Spinal cord (tissue), 10 donors: Measurements from ENCODE around the gene CFAP119. TPM values are rescaled to one million over a fixed set of nuclear protein-coding genes. Genes with fewer than 3 reads are reported as not detected.
A peak's percentile ranks its signal among the peaks of the same experiment; 100 is the strongest.

Experiments used
- DNase-seq, 6 donors: peaks; one replicate each; pipeline versions ENCODE4 v3.0.0 to v3.0.0-alpha.2; 2013 to 2015; ENCODE audit warnings: low spot score in 6 of 6, low read depth in 4 of 6
- H3K27ac ChIP-seq: one replicate; pipeline ENCODE4 v1.5.1; 2013; ENCODE audit warnings: low read depth, low read length, control low read depth
- H3K27me3 ChIP-seq: one replicate; pipeline ENCODE4 v1.6.1; 2013; ENCODE audit warnings: low read length; ENCODE audit not compliant: control insufficient read depth, insufficient read depth
- H3K36me3 ChIP-seq: one replicate; pipeline ENCODE4 v1.6.1; 2013; ENCODE audit warnings: low read length; ENCODE audit not compliant: control insufficient read depth, insufficient read depth
- H3K4me1 ChIP-seq: one replicate; pipeline ENCODE4 v1.6.1; 2013; ENCODE audit warnings: low read length; ENCODE audit not compliant: control insufficient read depth, insufficient read depth
- H3K4me3 ChIP-seq: one replicate; pipeline ENCODE4 v1.5.1; 2013; ENCODE audit warnings: low read depth, low read length, control low read depth
- H3K9me3 ChIP-seq: one replicate; pipeline ENCODE4 v1.6.1; 2013; ENCODE audit warnings: low read length; ENCODE audit not compliant: control insufficient read depth, insufficient read depth
- WGBS: methylation state at CpG from one replicate; pipeline ENCODE4 v1.1.5; 2013; ENCODE audit warnings: missing lambda C conversion rate; ENCODE audit not compliant: insufficient coverage; 5-methylcytosine and 5-hydroxymethylcytosine counted together
- polyA plus RNA-seq, 2 donors: library from polyadenylated mRNA; unstranded; fragments of 120-200 nt; gene quantifications; one replicate each; pipeline ENCODE4 v1.2.1, GENCODE V29; 2013; ENCODE audit not compliant: insufficient read length in 2 of 2
- total RNA-seq, 2 donors: library from RNA; depleted of rRNA in 1 of 2; stranded (reverse); fragments of 120-200 nt in 1 of 2; fragments of >200 nt in 1 of 2; gene quantifications; one replicate each; pipeline versions ENCODE4 v1.2.3 to v1.2.4, GENCODE V29; 2013 to 2014
- donor health status: healthy.

CFAP119 gene
- total and polyA plus RNA-seq, 4 donors, result 3.3 to 19.1 (median 13.6) TPM

GRCh38 chr16:30782486-30783279 lies 20.8 kb upstream of the CFAP119 start:
- Histone ChIP-seq H3K9me3 (no peaks in the 10 kb centered on the region), H3K36me3 (peaks cover 65% of the 10 kb centered on the region), H3K4me1 (peaks cover 27% of the 10 kb centered on the region), H3K4me3 (no peak overlapping the region), H3K27ac (no peak overlapping the region), H3K27me3 (no peaks in the 10 kb centered on the region)
- 97% methylated on average over 59 of the region's 63 CpGs for WGBS
- no peak for DNase-seq

- no peak for DNase-seq
- H3K9me3 ChIP-seq, result no peaks in the 10 kb centered on the region
- WGBS, result 89% methylated on average over 2 of the region's 4 CpGs
- no peak overlapping the region for H3K4me3 ChIP-seq
- no peak overlapping the region for H3K27ac ChIP-seq
- H3K36me3 ChIP-seq, result peaks cover 69% of the 10 kb centered on the region
- H3K27me3 ChIP-seq, result no peaks in the 10 kb centered on the region
- peaks cover 28% of the 10 kb centered on the region for H3K4me1 ChIP-seq
These were observed 18.7 kb upstream of the CFAP119 start for GRCh38 chr16:30780549-30780948.

- WGBS, result 91% methylated on average over 3 of the region's 3 CpGs
- H3K9me3 ChIP-seq, result no peaks in the 10 kb centered on the region
- H3K27ac ChIP-seq, result no peak overlapping the region
- H3K36me3 ChIP-seq, result peaks cover 66% of the 10 kb centered on the region
- peaks cover 26% of the 10 kb centered on the region for H3K4me1 ChIP-seq
- H3K27me3 ChIP-seq, result no peaks in the 10 kb centered on the region
- DNase-seq, result peak in 1 of 6 donors; percentile 1
- H3K4me3 ChIP-seq, result no peak overlapping the region
These were observed 18.2 kb upstream of the CFAP119 start for GRCh38 chr16:30780021-30780420.

- DNase-seq, result peak in 1 of 6 donors; percentile 1
- H3K36me3 ChIP-seq, result peaks cover 68% of the 10 kb centered on the region
- no peak overlapping the region for H3K27ac ChIP-seq
- H3K9me3 ChIP-seq, result no peaks in the 10 kb centered on the region
- H3K4me3 ChIP-seq, result no peak overlapping the region
- H3K27me3 ChIP-seq, result no peaks in the 10 kb centered on the region
- H3K4me1 ChIP-seq, result peaks cover 27% of the 10 kb centered on the region
- 94% methylated on average over 3 of the region's 6 CpGs for WGBS
These were observed 17.7 kb upstream of the CFAP119 start for GRCh38 chr16:30779596-30779995.

GRCh38 chr16:30778549-30779244 lies 16.8 kb upstream of the CFAP119 start:
- peak in 1 of 6 donors; percentile 7 for DNase-seq
- H3K4me1 ChIP-seq, result peaks cover 32% of the 10 kb centered on the region
- no peak overlapping the region for H3K4me3 ChIP-seq
- 82% methylated on average over 11 of the region's 14 CpGs for WGBS
- H3K36me3 ChIP-seq, result peaks cover 68% of the 10 kb centered on the region
- H3K27me3 ChIP-seq, result no peaks in the 10 kb centered on the region
- H3K9me3 ChIP-seq, result no peaks in the 10 kb centered on the region
- H3K27ac ChIP-seq, result no peak overlapping the region

- H3K4me1 ChIP-seq, result peaks cover 32% of the 10 kb centered on the region
- no peak overlapping the region for H3K27ac ChIP-seq
- no peaks in the 10 kb centered on the region for H3K27me3 ChIP-seq
- no peaks in the 10 kb centered on the region for H3K9me3 ChIP-seq
- no peak overlapping the region for H3K4me3 ChIP-seq
- WGBS, result 88% methylated on average over 5 of the region's 7 CpGs
- peak in 1 of 6 donors; percentile 1 for DNase-seq
- peaks cover 68% of the 10 kb centered on the region for H3K36me3 ChIP-seq
These were observed 15.9 kb upstream of the CFAP119 start for GRCh38 chr16:30777591-30778297.

GRCh38 chr16:30775392-30776188 lies 13.7 kb upstream of the CFAP119 start:
- Histone ChIP-seq H3K9me3 (no peaks in the 10 kb centered on the region), H3K27me3 (no peaks in the 10 kb centered on the region), H3K4me3 (peak overlapping the region; percentile 62), H3K36me3 (peaks cover 72% of the 10 kb centered on the region), H3K27ac (peak overlapping the region; percentile 75), H3K4me1 (peaks cover 32% of the 10 kb centered on the region)
- under 1% methylated on average over 81 of the region's 81 CpGs for WGBS
- peak; percentile 75 to 96 (median 82) for DNase-seq

- H3K36me3 ChIP-seq, result peaks cover 76% of the 10 kb centered on the region
- H3K4me1 ChIP-seq, result peaks cover 32% of the 10 kb centered on the region
- DNase-seq, result no peak
- no peaks in the 10 kb centered on the region for H3K9me3 ChIP-seq
- 7% methylated on average over 15 of the region's 15 CpGs for WGBS
- peak overlapping the region; percentile 47 for H3K27ac ChIP-seq
- H3K27me3 ChIP-seq, result no peaks in the 10 kb centered on the region
- peak overlapping the region; percentile 62 for H3K4me3 ChIP-seq
These were observed 13.2 kb upstream of the CFAP119 start for GRCh38 chr16:30775131-30775391.
